NCI-H1417 treated with DMSO at 0.1 percent for 48 hours (cell line): ENCODE measurements around the gene PDCD11.
"Not testable (repeated sequence)": the region's sequence is repeated elsewhere in the genome, so short reads cannot be mapped to it uniquely, and the experiment has no call there.

Experiments used
- DNase-seq: peaks from one replicate; lab custom pipeline; 2025; lab: John Stamatoyannopoulos, UW

PDCD11 gene

GRCh38 chr10:103473261-103473671 lies 76.8 kb downstream of the PDCD11 start:
- DNase-seq = peak; percentile 21

DNA sequence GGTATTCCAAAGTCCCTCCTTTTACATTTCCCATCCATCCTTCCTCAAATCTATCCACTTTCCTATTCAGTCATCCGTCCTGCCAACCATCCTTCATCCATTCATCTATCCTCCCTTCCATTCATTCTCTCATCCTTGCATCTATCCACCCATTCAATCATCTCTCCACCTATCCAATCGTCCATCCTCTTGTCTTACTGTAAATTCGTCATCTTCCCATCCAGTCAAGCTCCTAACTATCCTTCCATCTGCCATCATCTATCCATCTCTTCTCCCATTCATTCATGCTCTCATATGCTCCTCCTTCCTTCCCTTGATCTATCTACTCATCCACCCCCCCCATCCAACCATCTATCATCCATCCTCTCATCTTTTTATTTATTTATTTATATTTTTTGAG lies 77.7 kb downstream of the PDCD11 start:
- DNase-seq = no peak

- DNase-seq = no peak
These were observed 79.0 kb downstream of the PDCD11 start for GRCh38 chr10:103475437-103475836.

DNA sequence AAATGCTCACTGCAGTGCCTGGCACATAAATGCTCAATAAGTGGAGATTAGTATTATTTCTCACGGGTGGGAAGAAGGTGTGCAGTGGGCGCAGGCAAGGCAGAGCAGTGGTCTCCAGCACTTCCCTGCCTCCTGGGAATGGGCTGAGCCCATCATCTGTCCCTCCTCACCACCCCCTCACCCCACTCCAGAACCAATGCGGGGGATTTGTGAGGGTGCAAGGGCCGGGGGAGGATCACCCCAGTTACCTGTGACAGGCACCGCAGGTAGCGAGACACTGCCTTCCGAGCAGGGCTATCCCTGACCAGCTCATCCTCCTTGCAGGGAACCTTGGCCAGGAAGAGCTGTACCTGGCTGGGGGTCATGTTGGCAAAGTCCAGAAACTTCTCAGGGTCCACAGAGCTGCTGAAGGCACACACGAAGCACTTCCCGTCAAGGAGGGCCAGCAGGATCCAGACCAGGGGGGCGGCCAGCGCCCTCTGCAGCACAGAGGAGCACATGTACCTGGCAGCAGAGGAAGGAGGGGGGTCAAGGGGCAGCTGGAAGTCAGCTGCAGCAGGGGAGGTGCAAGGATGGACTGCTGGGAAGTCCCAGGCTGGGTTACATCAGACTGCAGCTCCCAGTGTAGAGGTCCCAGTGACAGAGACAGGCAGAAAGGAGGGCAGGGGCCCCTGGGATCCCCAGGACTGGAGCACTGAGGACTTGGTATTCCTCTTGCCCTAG lies 79.8 kb downstream of the PDCD11 start:
- no peak for DNase-seq

DNA sequence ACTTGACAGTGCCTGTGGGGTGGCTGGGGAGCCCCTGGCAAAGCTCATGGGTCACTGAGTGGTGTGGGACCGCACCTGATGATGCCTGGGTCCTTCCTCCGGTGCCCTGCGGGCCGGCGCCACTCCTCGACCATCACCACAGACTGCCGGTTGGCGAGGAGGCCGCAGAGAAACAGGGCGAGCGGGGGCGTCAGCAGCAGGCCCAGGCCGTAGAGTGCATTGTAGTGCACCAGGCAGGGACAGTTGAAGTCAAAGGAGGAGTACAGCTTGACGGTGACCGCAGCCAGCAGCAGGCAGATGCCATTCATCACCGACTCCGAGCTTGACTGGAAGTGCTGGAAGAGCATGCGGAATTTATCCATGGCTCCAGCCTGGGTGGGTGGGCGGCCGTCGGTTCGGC lies 82.2 kb downstream of the PDCD11 start:
- no peak for DNase-seq

DNA sequence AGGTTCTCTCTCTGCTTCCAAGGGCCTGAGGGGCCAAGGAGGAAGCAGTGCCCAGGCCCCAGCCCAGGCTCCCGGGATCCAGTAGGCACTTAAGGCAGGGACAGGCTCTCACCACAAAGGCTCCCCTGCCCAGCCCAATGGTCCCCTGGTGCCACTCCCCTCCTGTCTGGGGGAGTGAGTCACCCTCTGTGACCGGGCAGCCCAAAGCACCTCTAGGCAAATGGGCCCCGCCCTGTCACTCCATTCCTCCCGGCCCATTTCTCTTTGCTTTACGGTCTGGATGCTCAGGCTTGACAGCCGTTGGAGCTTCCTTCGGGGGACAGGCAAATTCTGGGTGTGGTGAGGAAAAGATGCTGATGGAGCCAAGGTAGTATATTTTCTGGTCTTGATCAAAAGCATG lies 82.7 kb downstream of the PDCD11 start, which contains the start of gene CALHM3:
TSS of gene CALHM3 (minus strand) at position 106 of the 400 bp plus-strand sequence. CDS start 208 bp downstream, outside the sequence.
- no peak for DNase-seq

GRCh38 chr10:103480521-103480920 lies 84.1 kb downstream of the PDCD11 start:
- no peak for DNase-seq

- no peak for DNase-seq
These were observed 85.6 kb downstream of the PDCD11 start for GRCh38 chr10:103481974-103482531.

DNA sequence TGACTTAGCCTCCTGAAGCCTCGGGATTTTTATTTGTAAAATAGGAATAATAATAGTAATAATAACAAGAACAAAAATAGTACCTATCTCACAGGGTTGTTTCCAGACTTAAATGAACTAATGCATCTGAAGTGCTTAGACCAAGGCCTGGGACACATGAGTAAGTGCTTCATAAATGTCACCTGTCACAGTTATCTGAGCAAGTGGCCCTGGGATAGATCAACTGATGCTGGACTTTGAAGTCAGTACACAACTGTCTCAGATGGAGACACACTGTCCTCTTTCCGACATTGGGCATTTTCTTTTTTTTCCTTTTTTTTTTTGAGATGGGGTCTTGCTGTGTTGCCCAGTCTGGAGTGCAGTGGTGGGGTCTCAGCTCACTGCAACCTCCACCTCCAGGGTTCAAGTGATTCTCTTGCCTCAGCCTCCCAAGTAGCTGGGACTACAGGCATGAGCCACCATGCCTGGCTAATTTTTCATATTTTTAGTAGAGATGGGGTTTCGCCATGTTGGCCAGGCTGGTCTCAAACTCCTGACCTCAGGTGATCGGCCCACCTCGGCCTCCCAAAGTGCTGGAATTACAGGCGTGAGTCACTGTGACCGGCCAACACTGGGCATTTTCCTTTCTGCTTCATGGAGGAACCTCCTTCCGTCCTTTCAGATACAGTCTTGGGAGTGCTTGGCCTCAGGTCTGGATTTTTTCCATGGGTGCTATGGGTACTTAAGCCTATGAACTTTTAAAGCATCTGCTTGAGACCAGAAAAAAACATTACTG lies 90.4 kb downstream of the PDCD11 start:
- DNase-seq = not testable (repeated sequence)

DNA sequence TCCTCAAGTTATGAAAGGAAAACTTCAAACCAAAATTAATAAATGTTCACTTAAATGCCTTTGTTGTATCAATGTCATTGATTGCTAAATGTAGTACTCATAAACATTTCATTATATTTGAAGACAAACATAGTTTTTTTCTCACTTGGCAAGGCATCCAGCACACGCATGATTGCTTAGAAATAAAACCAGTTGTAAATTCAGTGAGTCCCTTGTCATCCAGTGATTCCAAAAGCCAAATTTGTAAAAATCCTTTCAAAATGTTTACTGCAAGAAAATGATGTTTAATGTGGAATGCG lies 90.9 kb downstream of the PDCD11 start:
- no peak for DNase-seq

DNA sequence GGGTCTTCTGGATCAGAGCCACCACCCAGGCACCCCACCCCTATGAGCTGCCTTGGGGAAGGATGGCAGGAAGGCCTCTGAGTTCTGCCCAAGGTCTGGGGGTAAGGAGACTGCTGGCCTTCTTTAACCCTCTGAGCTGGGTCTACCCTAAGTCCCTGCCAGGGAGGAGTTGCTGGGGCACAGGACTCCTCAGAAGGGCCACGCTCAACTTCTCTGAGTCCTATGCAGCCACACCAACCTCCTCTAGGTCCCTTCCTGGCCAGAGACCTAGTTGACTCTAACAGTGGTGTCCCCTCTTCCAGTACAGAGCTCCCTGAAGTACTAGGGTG lies 94.5 kb downstream of the PDCD11 start:
- no peak for DNase-seq

GRCh38 chr10:103491729-103492364 lies 95.4 kb downstream of the PDCD11 start:
- DNase-seq = no peak

- no peak for DNase-seq
These were observed 96.3 kb downstream of the PDCD11 start for GRCh38 chr10:103492655-103493261.

DNA sequence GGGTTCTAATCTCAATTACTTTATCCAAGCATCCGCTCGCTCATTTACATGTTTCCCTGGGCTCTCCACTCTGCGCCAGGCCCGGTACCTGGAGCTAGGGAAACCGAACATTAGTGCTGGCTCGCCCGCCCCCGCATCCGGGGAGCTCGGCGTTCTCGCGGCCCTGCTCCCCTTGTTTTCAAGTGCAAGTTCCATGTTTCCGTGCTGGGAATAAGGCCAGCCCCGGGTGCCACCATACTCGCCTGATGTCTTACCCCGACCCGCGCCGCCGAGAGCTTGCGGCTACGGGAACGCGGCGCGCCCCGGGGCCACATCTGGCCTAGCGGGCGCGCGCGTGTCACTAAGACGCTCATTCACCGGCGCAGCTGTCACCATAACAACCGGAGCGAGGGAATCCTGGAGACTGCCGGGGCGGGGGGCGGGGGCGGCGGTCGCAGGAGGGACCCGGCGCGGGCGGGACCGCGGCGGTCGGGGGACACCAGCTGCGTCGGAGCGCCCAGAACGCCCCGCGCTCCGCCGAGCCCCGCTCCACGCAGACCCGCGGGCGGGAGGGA lies 97.0 kb downstream of the PDCD11 start, which contains the start of gene NEURL1:
TSS of gene NEURL1 (plus strand) at position 344 of the 554 bp plus-strand sequence. CDS start 683 bp downstream, outside the sequence.
- DNase-seq = no peak

DNA sequence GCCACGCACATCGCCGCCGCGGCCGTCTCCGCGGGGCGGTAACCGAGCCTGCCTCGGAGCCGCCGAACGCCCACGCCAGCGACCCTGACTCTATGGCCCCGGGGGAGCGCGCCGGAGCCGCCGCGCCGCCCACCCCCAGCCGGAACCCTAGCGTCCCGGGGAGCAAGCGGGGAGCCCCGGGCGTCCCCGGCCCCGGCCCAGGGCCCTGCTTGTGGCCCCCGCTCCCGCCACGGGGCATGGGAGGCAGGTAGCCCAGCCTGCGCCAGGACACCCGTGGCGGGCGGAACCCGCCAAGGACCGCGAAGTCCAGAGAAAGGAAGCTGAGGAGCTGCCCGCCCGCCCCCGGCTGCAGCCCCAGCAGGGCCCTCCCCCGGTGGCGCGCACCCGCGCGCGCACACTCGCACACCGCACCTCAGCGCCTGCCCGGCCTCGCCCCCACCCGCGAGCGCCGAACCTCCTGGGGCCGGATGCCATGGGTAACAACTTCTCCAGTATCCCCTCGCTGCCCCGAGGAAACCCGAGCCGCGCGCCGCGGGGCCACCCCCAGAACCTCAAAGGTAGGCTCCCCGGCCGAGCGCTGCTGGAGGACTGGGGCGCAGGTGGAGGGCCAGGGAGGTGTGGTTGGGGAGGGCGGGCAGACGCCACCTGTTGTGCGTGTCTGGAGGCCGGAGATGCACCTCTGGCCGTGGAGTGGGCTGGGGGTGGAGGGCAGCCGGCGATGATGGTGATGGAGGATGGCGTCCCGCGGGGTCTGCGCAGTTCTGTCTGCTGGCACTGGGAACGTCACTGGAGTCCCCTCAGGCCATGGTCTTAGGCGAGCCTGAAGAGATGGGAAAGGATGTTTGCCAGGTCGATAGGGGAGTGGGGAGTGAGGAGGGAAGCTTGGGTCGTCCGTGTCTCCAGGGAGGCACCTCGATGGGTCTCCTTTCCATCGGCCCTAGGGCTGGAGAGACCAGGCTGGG lies 97.8 kb downstream of the PDCD11 start:
- DNase-seq = no peak

GRCh38 chr10:103495321-103495720 lies 98.9 kb downstream of the PDCD11 start:
- DNase-seq = no peak
